NOMO-1 (cell line): ENCODE results near the gene UBE2F.
"Not testable (repeated sequence)": the region's sequence is repeated elsewhere in the genome, so short reads cannot be mapped to it uniquely, and the experiment has no call there.

ENCODE experiments used
- DNase-seq, 2 experiments: peaks; one replicate each; lab custom pipeline; 2025; ENCODE audit not compliant: unreplicated experiment in 2 of 2; lab: John Stamatoyannopoulos, UW

UBE2F gene

DNA sequence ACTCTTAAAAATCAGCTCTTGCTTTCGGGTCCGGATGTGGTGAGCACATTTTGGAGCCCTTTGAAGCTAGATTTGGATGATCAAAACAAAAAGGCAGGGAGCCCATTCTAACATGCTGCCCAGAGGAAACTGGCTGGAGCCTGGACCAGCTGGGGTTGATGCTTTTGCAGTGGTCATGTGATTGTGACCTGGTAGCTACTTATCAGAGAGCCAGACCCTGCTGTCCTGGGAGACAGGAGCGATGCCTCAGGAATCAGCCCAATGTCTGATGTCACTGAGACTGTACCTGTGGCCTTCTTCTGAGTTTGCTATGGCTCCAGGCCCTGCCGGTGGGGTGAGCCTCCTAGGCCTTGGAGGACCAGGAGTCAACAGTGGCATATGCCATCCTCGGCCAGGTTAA lies 75.3 kb downstream of the UBE2F start:
- DNase-seq = no peak

DNA sequence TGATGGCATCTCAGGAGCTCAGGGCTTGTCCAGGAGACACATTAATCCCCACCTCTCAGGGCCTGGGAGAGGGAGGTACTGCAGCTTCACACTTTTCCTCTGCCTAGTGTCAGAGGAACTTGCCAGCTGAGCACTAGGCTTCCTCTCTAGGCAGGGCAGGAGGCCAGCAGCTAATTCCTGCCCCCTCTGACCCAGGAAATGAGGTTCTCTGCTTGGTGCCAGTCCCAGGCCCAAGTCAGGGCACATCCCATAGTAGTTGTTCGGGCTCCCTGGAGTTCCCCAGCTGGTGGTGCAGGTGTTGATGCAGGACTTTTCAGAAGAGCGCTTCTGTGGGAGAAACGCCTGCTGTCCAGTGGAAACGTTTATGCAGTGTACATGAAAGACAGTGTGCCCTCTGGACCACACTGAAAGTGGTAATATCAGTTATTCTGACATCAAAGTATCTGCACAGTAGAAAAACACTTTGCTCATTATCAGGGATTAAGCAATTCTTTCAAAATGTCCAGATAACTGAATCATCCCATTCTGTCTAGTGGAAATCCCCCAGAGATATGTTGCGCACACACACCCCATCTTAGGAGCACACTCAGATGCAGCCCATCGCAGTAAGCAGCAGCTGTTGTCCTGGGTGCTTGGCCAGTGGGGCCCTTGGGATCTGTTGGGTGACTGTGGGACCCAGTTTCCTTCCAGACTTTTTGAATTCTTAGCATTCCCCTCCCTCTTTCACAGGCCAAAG lies 76.2 kb downstream of the UBE2F start:
- DNase-seq = no peak

DNA sequence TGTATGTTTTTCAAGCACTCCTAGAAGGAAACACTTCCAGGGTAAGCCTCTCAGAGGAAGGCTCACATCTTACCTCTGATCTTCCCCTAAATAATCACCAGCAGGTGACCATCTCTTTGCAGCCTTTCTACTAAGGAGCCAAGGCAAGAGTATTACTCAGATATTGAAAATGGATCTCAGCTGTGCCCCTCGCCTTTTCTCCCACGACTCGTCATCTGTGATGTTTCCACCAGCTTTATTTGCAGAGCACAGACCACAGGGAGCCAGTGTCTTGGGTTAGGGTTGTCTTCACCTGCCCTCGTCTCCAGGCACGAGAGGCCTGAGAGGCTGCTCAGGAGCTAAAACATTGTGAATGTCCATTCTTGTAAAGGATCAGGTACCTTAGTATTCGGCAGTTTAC lies 77.0 kb downstream of the UBE2F start:
- DNase-seq = no peak

DNA sequence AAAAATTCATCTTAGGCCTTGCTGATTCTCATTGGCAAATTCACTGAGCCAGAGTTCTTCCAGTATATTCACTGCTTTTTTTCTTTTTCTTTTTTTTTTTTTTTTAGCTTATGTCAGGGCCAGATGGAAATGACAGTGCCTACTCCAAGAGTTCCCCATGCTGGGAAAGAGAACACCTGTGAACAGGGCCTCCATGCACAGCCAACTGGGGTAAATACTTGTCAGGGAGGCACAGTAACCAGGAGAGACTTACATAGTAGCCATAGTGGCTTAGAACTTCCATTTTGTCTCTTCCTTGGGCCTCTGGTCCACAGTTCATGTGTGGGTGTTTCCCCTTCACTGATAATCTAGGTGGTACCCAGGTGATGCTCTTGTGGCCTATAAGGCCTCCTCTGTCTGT lies 78.8 kb downstream of the UBE2F start:
- DNase-seq = no peak

DNA sequence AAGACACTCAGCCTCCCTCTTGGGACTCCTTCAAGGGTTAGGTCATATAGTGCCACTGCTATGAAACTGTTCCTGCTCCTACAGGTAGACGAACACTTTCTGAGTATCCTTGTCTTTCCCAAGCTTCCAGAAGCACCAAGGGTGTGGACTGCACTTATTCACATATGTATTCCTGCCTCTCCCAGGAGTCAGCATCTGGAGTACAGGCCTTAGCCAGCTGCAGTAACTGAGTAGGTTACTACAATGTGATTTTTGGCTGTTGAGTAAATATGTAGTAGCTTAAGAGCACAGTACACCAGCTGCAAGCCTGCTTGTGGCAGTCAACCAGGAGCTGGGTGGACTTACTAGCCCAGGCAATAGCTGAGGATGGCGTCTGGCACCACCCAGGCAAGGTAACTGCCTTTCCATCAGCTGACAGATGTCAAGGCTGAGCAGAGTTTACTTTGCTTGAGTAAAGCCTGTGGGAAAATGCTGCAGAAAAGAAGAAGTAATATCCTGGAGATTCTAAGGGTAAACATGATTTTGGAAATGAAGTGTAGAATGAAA lies 80.0 kb downstream of the UBE2F start:
- no peak for DNase-seq

DNA sequence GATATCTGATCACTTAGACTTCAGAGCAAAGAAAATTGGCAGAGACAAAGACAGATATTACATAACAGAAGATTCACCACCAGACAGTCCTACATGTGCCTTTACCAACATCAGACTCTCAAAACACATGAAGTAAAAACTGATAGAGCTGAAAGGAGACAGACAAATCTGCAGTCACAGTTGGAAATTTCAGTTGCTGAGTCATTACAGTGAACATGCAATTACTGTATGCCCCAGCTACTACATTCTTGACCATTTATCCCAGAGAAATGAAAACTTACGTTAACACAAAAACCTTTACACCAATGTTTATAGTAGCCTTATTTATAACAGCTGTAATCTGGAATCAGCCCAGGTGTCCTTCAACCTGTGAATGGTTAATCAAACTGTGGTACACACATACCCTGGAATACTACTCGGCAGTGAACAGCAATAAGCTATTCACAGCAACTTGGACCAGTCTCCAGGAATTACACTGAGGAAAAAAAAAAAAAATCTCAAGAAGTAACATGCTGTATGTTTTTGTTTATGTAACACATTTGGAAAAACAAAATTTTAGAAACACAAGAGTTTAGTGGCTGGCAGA lies 86.5 kb downstream of the UBE2F start:
- DNase-seq = no peak

DNA sequence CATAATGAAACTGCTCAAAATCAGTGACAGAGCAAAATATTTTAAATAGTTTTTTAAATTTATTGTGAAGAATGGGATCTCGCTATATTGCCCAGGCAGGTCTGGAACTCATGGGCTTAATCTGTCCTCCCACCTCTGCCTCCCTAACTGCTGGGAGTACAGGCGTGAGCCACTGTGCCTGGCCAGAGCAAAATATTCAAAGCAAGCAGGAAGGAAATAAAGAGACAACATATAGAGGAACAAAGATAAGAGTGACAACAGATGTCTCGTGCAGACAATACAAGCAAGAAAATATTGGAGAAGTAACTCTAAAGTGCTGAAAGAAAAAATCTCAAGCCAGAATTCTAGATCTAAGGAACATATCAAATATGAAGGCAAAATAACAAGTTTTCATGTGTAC lies 89.0 kb downstream of the UBE2F start:
- DNase-seq = peak in 1 of 2 experiments; percentile 5

DNA sequence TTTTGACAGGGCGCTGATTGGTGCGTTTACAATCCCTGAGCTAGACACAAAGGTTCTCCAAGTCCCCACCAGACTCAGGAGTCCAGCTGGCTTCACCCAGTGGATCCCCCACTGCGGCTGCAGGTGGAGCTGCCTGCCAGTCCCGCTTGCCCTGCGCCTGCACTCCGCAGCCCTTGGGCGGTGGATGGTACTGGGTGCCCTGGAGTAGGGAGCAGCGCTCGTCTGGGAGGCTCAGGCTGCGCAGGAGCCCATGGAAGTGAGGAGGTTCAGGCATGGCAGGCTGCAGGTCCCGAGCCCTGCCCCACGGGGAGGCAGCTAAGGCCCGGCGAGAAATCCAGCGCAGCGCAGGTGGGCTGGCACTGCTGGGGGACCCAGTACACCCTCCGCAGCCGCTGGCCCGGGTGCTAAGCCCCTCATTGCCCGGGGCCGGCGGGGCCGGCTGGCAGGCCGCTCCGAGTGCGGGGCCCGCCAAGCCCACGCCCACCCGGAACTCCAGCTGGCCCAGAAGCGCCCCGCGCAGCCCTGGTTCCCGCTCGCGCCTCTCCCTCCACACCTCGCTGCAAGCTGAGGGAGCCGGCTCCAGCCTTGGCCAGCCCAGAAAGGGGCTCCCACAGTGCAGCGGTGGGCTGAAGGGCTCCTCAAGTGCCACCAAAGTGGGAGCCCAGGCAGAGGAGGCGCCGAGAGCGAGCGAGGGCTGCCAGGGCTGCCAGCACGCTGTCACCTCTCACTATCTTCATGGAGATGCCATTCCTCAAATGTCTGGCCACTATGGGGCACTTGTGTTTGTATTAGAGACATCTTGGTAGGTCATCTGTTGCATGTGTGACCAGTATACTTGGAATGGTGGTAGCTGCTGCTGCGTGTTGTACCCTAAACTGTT lies 91.1 kb downstream of the UBE2F start:
- not testable (repeated sequence) for DNase-seq

DNA sequence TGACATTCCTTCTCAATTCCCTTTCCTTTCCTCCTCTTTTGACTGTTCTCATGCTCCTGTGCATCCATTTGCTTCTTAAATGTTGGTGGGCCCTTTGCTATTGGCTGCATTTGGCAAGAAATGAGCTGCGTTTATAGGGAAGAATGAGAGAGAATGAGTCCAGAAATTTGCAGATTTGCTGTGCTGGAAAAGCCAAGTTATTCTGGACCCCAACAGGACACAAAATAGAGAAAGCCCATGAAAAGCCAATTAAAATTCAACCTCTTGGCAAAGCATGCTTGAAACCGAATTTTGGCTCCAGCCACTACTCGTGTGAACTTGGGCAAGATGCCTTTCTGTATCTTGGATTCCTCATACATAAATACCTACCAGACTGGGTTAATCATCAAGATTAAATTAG lies 92.7 kb downstream of the UBE2F start:
- DNase-seq = no peak

DNA sequence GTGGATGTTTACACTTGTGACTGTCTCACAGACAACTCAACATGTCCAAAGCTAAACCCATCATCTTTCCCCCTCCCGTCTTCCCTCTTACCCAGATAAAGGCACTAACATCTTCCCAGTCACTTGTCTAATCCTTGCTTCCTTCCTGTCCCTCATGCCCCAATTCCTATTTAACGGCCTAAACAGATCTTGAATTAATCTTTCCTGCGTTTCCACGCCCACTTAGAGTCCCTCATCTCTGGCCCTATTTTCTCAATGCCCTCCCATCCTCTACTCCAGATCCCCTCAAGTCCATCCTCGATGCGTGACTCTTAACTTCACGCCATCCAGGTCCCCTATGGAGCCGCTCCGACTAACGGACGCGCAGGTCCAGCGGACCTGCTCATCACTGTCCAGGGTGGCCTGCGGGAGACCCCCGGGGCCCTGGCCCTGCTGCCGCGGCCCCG lies 93.3 kb downstream of the UBE2F start:
- no peak for DNase-seq

DNA sequence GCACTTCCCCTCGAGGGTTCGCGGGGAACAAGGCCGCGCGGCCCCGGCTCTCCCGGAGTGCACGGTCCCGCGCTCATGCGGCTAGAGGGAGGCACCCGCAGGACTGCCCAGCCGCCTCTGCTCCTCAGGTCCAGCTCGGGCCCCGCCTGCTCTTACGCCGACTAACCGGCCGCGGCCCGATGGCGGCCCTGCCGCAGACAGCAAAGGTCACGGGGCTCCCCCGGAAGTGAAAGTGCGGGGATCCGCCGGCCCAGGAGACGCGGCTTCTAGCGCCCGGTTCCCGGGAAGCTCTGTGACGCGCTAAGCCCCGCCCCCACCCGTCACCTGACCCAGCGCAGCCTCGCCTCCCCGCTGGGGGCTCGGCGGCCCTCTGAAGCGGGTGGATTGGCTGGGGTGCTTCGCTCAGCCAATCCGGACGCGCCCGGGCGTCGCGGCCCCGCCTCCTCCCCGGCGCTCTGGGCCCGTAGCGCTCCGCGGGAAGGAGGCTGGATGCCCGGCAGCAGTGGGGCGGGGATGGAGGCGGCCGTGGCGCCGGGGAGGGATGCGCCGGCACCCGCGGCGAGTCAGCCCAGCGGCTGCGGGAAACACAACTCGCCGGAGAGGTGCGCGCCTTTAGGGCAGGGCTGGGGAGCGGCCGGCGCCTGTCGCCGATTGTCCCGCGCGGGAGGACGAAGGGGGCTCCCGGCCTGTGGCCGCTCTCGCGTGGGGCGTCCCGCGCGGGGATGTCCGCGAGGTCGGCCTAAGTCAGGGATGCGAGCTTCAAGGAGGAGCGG lies 93.9 kb downstream of the UBE2F start, which contains the start of gene SCLY:
TSS of gene SCLY (plus strand) at position 460 of the 773 bp plus-strand sequence. CDS start at position 514, 54 bp downstream.
- peak; percentile 91 to 97 for DNase-seq

DNA sequence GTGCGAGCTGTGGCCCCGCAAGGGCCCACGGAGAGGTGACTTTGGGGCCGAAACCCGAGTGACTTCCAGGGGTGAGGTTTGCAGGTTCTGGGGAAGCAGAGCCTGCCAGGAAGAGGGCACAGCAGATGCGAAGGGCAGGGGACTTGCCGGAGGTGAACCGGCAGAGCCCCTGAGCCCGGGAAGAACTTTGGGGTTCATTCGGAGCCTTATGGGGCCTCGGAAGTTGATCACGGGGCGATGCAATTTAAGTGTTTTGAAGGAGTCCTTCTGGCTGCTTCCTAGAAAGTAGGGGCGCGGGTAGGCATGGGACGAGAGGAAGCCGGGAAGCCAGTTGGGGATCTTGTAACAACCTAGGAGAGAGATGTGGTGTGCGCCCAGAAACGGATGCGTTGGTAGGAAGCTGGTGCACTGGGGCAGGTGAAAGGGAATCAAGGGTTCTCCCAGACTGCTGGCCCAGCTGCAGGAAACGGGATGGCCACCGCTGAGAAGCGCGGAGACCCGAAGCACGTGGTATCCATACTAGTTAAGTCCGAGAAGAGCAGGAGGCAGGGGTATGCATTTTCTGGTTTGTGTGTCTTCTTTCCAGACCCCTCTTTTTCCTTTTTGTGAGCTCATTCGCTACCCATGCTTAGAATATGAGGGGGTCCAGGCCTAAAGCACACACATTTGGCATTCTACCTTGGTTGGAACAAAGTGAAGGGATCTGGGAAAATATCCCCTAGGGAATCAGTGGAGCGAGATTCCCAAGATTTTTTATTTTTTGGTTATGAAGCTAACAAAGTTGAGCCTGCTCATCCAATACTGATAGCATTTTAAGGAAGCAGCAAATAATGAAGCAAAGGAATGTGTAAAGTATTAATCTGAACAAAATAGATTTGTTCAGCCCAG lies 94.7 kb downstream of the UBE2F start:
- peak in 1 of 2 experiments; percentile 13 for DNase-seq

DNA sequence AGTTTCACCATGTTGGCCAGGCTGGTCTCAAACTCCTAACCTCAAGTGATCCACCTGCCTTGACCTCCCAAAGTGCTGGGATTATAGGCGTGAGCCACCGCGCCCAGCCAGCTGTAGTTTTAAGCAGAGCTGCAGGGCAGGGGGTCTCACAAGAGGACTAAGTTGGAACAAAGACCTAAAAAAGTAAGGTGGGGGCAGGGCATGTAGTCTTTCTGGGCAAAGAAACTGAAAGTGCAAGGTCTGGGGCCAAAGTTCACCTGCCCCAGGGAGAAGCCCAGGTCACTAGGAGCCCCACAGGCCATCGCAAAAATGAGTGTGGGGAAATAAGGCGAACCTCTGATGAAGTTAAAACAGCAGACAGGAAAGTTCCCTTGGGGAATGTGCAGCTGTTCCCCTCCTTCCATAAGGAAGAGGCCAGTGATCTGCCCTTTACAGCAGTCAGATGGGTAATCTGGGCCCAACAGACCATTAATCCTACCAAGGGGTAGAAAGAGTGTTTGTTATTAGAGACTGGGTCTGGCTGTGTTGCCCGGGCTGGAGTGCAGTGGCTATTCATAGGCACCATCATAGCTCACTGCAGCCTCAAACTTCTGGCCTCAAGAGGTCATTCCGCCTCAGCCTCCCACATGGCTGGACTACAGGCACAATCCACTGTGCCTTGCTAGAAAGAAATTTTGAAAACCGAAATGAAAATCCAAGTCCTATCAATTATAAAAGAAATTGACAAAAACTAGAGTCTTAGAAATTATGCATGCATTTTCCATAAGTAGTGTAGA lies 96.8 kb downstream of the UBE2F start:
- no peak for DNase-seq

DNA sequence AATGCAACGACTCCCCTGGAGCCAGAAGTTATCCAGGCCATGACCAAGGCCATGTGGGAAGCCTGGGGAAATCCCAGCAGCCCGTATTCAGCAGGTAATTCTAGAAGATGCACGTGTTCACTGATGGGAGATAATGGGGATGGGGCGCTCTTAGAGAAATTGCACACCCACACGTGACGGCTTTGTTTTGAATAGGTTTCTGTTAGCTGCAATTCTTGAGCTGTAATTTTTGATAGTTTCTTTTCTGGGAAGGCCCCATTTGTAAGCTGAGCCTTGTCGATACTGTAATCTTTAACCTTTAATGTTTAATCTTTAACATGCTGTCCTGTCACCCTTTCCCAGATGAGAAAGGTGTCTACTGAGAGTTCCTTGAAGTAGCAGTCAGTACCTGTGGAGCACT lies 97.6 kb downstream of the UBE2F start:
- no peak for DNase-seq

DNA sequence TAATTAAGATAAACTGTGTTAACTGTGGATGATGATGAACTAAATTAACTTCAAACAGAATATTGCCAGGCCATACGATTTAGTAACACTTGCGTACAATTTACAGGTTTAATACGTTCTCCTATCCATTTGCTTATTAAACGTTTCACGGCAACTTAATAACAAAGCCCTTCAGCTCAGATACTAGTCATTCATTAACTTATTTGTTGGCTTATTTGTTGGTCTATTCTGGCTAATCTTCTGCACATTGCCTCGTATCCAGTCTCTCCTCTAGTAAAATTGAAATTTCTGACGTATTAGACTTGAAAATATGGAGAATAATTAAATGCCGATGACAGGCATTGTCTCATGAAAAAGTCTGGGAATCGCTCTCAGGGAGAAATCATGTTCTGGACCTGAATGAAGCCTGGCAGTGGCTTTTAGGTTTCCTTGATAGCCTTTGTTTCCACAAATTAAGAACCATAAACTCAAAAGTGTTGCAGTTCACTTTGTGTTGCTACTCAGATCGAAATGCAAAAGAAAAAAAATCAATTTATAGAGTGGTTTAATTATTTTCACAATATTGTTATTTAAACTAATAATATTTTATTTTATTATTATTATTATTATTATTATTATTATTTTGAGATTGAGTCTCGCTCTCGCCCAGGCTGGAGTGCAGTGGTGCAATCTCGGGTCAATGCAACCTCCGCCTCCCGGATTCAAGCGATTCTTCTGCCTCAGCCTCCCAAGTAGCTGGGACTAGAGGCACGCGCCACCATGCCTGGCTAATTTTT lies 98.4 kb downstream of the UBE2F start:
- DNase-seq = no peak

DNA sequence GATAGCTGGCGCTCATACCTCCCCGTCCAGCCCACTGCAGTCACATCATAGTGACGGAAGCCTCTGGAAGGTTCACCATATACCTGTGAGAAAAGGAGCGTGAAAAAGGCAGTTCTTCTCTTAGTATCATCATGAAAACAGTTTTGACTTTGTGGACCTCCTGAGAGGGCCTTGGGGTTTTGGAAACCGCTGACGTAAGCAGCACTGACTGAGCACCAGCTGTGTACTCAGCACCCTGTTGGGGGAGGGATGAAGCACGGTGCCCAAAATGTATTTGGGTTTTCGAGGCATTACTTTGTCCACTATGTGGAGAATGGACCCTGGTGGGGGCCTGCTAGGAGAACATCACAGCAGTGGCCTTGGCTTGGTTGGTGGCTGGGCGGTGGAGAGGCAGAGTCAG lies 99.4 kb downstream of the UBE2F start:
- DNase-seq = no peak

DNA sequence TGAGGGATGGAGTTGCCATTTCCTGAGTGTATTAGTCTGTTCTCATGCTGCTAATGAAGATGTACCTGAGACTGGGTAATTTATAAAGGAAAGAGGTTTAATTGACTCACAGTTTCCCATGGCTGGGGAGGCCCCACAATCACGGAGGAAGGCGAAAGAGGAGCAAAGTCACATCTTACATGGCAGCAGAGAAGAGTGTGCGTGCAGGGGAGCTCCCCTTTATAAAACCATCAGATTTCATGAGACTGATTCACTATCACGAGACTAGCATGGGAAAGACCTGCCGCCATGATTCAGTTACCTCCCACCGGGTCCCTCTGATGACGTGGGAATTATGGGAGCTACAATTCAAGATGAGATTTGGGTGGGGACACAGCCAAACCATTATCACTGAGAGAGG lies 99.9 kb downstream of the UBE2F start:
- not testable (repeated sequence) for DNase-seq

DNA sequence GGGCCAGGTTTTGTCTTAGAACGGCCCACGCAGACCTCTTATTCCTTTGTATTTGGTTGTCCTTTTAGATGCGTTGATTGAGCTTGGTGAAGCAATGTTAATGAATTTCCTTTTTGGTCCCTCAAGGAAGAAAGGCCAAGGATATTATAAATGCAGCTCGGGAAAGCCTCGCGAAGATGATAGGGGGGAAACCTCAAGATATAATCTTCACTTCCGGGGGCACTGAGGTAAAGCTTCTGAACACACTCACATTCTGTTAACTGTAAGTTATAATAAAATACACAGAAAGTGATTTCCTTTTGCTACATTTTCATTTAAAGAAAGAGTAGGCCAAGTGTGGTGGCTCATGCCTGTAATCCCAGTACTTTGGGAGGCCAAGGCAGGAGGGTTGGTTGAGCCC lies 101.1 kb downstream of the UBE2F start:
- DNase-seq = no peak
